Measurements from ENCODE around the gene CTSZ. TPM values are rescaled to one million over a fixed set of nuclear protein-coding genes. Genes with fewer than 3 reads are reported as not detected.

Gene CTSZ
- total RNA-seq, 2 experiments from 2014 or later: 48.9 to 49.2 TPM

DNA sequence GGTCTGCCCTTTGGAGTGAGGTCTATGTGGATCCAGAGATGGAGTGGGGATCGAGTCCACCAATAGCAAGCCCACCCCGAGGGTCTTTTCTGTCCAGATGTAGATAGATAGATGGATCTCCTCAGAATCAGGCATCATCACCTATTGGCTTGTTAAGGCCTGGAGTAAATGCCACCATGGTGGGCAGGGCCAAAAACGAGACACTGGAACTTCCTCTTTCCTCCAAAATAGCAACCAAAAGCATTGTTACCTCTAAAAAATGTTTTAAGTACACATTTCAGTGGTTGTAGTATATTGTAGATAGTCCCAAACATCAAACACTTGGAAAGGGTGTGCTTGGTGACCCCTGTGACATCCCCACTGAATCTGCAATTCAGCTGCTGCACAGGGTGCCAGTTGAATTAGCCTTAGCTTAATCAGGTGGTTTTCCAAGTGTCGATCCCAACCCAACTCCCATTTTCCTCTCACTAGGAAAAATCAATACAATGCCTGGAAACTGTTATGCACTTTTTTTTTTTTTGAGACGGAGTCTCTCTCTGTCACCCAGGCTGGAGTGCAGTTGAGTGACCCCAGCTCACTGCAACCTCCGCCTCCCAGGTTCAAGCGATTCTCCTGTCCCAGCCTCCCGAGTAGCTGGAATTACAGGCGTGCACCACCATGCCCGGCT is 61.0 kb downstream of the CTSZ start:
- H3K9me3 Mint-ChIP-seq: no peaks in the 10 kb centered on the region
- no peak overlapping the region for H3K4me3 Mint-ChIP-seq
- POLR2A ChIA-PET: no interaction called here
- H3K4me1 Mint-ChIP-seq: no peaks in the 10 kb centered on the region
- no peak overlapping the region for H3K27ac Mint-ChIP-seq
- H3K36me3 Mint-ChIP-seq: no peaks in the 10 kb centered on the region
- DNase-seq: no peak
- no peak for ATAC-seq (ENCODE audit: low read depth)
- peaks cover 14% of the 10 kb centered on the region for H3K27me3 Mint-ChIP-seq

Other genes with a start within 250 kb of the CTSZ start
- 1 to 10 TPM; 1.0 to 1.6 TPM for gene GNAS-AS1, start 156.4 kb downstream of the CTSZ start, total RNA-seq
- gene GNAS, start 154.5 kb downstream of the CTSZ start, total RNA-seq: 100 to 1,000 TPM; 912 to 979 TPM
- gene NELFCD, start 26.0 kb downstream of the CTSZ start, total RNA-seq: 10 to 100 TPM; 71.7 to 76.4 TPM
- not detected for gene TUBB1, start 12.2 kb upstream of the CTSZ start, total RNA-seq
- gene ATP5F1E, start 25.1 kb upstream of the CTSZ start, total RNA-seq: 10 to 100 TPM; 81.1 to 87.3 TPM
- gene PRELID3B, start 35.5 kb upstream of the CTSZ start, total RNA-seq: 10 to 100 TPM; 57.3 to 65.7 TPM
- 10 to 100 TPM; 15.9 to 16.3 TPM for gene ZNF831, start 156.6 kb upstream of the CTSZ start, total RNA-seq